ENCODE data around the gene PCDHGA10.

PCDHGA10 gene

DNA sequence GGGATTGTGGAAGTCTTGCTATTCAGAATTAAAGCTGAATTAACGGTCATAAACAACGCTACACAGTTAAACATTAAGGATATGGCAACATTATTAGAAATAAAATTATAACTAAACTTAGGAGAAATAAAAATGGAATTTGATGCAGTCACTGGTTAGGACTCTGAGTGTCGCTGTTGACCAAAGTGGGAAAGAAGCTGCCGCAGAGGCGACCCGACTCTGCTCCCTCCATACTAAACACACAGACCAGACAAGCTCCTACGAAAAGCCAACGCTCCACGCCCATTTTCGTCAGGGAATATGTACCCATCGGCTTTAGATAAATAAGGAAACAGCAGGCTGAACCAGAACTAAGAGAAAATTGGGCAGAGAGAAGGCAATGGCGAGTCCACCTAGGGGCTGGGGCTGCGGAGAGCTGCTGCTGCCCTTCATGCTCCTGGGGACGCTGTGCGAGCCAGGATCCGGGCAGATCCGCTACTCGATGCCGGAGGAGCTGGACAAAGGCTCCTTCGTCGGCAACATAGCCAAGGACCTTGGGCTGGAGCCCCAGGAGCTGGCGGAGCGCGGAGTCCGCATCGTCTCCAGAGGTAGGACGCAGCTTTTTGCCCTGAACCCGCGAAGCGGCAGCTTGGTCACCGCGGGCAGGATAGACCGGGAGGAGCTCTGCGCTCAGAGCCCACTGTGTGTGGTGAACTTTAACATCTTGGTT is 48.7 kb upstream of the PCDHGA10 start, which contains the start of gene PCDHGA5 (continued):
- TF ChIP-seq, protein P1, sequence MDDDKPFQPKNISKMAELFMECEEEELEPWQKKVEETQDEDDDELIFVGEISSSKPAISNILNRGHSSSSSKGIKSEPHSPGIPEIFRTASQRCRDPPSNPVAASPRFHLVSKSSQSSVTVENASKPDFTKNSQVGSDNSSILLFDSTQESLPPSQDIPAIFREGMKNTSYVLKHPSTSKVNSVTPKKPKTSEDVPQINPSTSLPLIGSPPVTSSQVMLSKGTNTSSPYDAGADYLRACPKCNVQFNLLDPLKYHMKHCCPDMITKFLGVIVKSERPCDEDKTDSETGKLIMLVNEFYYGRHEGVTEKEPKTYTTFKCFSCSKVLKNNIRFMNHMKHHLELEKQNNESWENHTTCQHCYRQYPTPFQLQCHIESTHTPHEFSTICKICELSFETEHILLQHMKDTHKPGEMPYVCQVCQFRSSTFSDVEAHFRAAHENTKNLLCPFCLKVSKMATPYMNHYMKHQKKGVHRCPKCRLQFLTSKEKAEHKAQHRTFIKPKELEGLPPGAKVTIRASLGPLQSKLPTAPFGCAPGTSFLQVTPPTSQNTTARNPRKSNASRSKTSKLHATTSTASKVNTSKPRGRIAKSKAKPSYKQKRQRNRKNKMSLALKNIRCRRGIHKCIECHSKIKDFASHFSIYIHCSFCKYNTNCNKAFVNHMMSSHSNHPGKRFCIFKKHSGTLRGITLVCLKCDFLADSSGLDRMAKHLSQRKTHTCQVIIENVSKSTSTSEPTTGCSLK (tag by site-specific recombination; IDR thresholded peaks at IDR 0.05) = no peak
- TF ChIP-seq ZNF707 (tag by site-specific recombination; IDR thresholded peaks at IDR 0.05) (no peak), ZNF623 (tag by site-specific recombination; IDR thresholded peaks at IDR 0.05) (no peak), ZNF391 (tag by site-specific recombination; IDR thresholded peaks at IDR 0.05; ENCODE audit: borderline replicate concordance, low read depth) (no peak), ZNF175 (tag by site-specific recombination; IDR thresholded peaks at IDR 0.05) (no peak), HOXD13 (CRISPR knock-in tag; IDR thresholded peaks at IDR 0.05; ENCODE audit: borderline replicate concordance) (no peak), ZNF521 (tag by site-specific recombination; IDR thresholded peaks at IDR 0.05) (no peak), ZNF654 (tag by site-specific recombination; IDR thresholded peaks at IDR 0.05; ENCODE audit: low read depth) (no peak)

GRCh38 chr5:141366016-141366896 is 46.5 kb upstream of the PCDHGA10 start:
- Histone ChIP-seq H3K4me1 (ENCODE audit: control insufficient read depth, insufficient read depth, low read length) (no peaks in the 10 kb centered on the region), H3K27ac (ENCODE audit: extremely low read depth, low read depth, low read length) (no peak overlapping the region), H3K36me3 (ENCODE audit: control insufficient read depth in 2 of 2, insufficient read depth in 1 of 2, low read length in 2 of 2) (no peaks in the 10 kb centered on the region), H3K4me3 (ENCODE audit: low read depth, low read length) (no peak overlapping the region), H3K9me3 (ENCODE audit: control insufficient read depth, insufficient read depth, low read depth, low read length) (no peaks in the 10 kb centered on the region)
- CTCF ChIA-PET = interaction anchor here (0.5 to 0.8 kb wide), 4 partner anchors 8 to 30 kb away, joined by 3 to 4 read pairs (median 3); partner anchors contain the start of gene PCDHGA7
- POLR2A ChIA-PET = no interaction called here
- TF ChIP-seq, protein P2, sequence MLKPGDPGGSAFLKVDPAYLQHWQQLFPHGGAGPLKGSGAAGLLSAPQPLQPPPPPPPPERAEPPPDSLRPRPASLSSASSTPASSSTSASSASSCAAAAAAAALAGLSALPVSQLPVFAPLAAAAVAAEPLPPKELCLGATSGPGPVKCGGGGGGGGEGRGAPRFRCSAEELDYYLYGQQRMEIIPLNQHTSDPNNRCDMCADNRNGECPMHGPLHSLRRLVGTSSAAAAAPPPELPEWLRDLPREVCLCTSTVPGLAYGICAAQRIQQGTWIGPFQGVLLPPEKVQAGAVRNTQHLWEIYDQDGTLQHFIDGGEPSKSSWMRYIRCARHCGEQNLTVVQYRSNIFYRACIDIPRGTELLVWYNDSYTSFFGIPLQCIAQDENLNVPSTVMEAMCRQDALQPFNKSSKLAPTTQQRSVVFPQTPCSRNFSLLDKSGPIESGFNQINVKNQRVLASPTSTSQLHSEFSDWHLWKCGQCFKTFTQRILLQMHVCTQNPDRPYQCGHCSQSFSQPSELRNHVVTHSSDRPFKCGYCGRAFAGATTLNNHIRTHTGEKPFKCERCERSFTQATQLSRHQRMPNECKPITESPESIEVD (tag by site-specific recombination; IDR thresholded peaks at IDR 0.05) = no peak
- TF ChIP-seq ZNF157 (tag by site-specific recombination; IDR thresholded peaks at IDR 0.05) (no peak), ZNF544 (tag by site-specific recombination; IDR thresholded peaks at IDR 0.05) (no peak), ZNF473 (tag by site-specific recombination; IDR thresholded peaks at IDR 0.05) (no peak), ZBTB48 (tag by site-specific recombination; IDR thresholded peaks at IDR 0.05) (no peak), MEIS1 (CRISPR knock-in tag; IDR thresholded peaks at IDR 0.05; ENCODE audit: borderline replicate concordance) (no peak), ZNF366 (tag by site-specific recombination; conservative IDR thresholded peaks at IDR 0.05) (no peak), PATZ1 (tag by site-specific recombination; IDR thresholded peaks at IDR 0.05) (no peak), ZNF174 (tag by site-specific recombination; IDR thresholded peaks at IDR 0.05) (no peak)
- TF ChIP-seq, protein P3, sequence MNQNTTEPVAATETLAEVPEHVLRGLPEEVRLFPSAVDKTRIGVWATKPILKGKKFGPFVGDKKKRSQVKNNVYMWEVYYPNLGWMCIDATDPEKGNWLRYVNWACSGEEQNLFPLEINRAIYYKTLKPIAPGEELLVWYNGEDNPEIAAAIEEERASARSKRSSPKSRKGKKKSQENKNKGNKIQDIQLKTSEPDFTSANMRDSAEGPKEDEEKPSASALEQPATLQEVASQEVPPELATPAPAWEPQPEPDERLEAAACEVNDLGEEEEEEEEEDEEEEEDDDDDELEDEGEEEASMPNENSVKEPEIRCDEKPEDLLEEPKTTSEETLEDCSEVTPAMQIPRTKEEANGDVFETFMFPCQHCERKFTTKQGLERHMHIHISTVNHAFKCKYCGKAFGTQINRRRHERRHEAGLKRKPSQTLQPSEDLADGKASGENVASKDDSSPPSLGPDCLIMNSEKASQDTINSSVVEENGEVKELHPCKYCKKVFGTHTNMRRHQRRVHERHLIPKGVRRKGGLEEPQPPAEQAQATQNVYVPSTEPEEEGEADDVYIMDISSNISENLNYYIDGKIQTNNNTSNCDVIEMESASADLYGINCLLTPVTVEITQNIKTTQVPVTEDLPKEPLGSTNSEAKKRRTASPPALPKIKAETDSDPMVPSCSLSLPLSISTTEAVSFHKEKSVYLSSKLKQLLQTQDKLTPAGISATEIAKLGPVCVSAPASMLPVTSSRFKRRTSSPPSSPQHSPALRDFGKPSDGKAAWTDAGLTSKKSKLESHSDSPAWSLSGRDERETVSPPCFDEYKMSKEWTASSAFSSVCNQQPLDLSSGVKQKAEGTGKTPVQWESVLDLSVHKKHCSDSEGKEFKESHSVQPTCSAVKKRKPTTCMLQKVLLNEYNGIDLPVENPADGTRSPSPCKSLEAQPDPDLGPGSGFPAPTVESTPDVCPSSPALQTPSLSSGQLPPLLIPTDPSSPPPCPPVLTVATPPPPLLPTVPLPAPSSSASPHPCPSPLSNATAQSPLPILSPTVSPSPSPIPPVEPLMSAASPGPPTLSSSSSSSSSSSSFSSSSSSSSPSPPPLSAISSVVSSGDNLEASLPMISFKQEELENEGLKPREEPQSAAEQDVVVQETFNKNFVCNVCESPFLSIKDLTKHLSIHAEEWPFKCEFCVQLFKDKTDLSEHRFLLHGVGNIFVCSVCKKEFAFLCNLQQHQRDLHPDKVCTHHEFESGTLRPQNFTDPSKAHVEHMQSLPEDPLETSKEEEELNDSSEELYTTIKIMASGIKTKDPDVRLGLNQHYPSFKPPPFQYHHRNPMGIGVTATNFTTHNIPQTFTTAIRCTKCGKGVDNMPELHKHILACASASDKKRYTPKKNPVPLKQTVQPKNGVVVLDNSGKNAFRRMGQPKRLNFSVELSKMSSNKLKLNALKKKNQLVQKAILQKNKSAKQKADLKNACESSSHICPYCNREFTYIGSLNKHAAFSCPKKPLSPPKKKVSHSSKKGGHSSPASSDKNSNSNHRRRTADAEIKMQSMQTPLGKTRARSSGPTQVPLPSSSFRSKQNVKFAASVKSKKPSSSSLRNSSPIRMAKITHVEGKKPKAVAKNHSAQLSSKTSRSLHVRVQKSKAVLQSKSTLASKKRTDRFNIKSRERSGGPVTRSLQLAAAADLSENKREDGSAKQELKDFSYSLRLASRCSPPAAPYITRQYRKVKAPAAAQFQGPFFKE (tag by site-specific recombination; IDR thresholded peaks at IDR 0.05; ENCODE audit: borderline replicate concordance) = no peak
- TF ChIP-seq, protein P4, sequence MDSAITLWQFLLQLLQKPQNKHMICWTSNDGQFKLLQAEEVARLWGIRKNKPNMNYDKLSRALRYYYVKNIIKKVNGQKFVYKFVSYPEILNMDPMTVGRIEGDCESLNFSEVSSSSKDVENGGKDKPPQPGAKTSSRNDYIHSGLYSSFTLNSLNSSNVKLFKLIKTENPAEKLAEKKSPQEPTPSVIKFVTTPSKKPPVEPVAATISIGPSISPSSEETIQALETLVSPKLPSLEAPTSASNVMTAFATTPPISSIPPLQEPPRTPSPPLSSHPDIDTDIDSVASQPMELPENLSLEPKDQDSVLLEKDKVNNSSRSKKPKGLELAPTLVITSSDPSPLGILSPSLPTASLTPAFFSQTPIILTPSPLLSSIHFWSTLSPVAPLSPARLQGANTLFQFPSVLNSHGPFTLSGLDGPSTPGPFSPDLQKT (IDR thresholded peaks at IDR 0.05; ENCODE audit: borderline replicate concordance, low read depth, low read length) = no peak

Measured in HEK293 (cell line).